Panc1 (cell line): ENCODE data around the gene KCNQ1OT1. TPM values are rescaled to one million over a fixed set of nuclear protein-coding genes. Genes with fewer than 3 reads are reported as not detected.

Source experiments
- ATAC-seq: fragments of 200-7000 bp; cut with Tn5 transposase; 2 replicates; pipeline ENCODE4 v1.9.1; 2020; ENCODE audit warnings: mild to moderate bottlenecking, moderate library complexity
- BruUV-seq: library from RNA; stranded (reverse); fragments of 400-500 nt; replicated peaks from 2 replicates; lab custom pipeline; 2021; lab: Mats Ljungman, UMichigan
- CTCF ChIA-PET: fragments of 300-600 bp; sonication (Branson Sonifier 250); formaldehyde crosslinking; loops from one replicate; lab custom pipeline; 2022; ENCODE audit warnings: antibody characterized with exemption; lab: Charles Lee
- POLR2A ChIA-PET: fragments of 300-600 bp; sonication (Branson Sonifier 250); formaldehyde crosslinking; loops from one replicate; lab custom pipeline; 2022; ENCODE audit warnings: antibody characterized with exemption; lab: Charles Lee
- DNase-seq: peaks from one replicate; pipeline ENCODE4 v3.0.0-alpha.2; 2010; ENCODE audit warnings: low read depth, low spot score
- H3K27ac ChIP-seq: 2 replicates; pipeline ENCODE4 v1.5.1; 2011; ENCODE audit warnings: mild to moderate bottlenecking, low read length, inconsistent platforms
- H3K27me3 ChIP-seq: fragments of 200-500 bp; sonication (Bioruptor generic); 2 replicates; pipeline ENCODE4 v1.6.0; 2014; ENCODE audit warnings: low read length, inconsistent platforms; ENCODE audit not compliant: control insufficient read depth, insufficient read depth
- H3K36me3 ChIP-seq: fragments of 200-500 bp; sonication (Bioruptor generic); 2 replicates; pipeline ENCODE4 v1.5.1; 2014; ENCODE audit warnings: inconsistent platforms, mild to moderate bottlenecking, low read length, moderate library complexity; ENCODE audit not compliant: control insufficient read depth, insufficient read depth
- H3K4me1 ChIP-seq: 2 replicates; pipeline ENCODE4 v1.5.1; 2011; ENCODE audit warnings: inconsistent platforms, mild to moderate bottlenecking, low read length, moderate library complexity; ENCODE audit not compliant: control insufficient read depth, insufficient read depth
- H3K4me3 ChIP-seq, 2 experiments: 2 replicates each; pipeline ENCODE4 v1.5.1; 2011 to 2012; ENCODE audit warnings: low read depth in 2 of 2, low read length in 2 of 2, mild to moderate bottlenecking in 2 of 2, inconsistent platforms in 1 of 2, moderate library complexity in 1 of 2
- H3K9me3 ChIP-seq: fragments of 200-500 bp; sonication (Bioruptor generic); 2 replicates; pipeline ENCODE4 v1.5.1; 2014; ENCODE audit warnings: low read depth, mild to moderate bottlenecking, inconsistent platforms, low read length, moderate library complexity; ENCODE audit not compliant: control insufficient read depth, insufficient read depth
- POLR2AphosphoS5 ChIP-seq: IDR thresholded peaks from 2 replicates; pipeline ENCODE4 v1.6.1; 2012; ENCODE audit warnings: mild to moderate bottlenecking, low read depth, low read length, moderate library complexity
- SIN3A ChIP-seq: IDR thresholded peaks from 2 replicates; pipeline ENCODE4 v1.6.1; 2012; ENCODE audit warnings: low read depth, mild to moderate bottlenecking, low read length, moderate library complexity, borderline replicate concordance; ENCODE audit not compliant: insufficient read depth
- TCF7L2 ChIP-seq: IDR thresholded peaks from 2 replicates; pipeline ENCODE4 v1.6.1; 2011; ENCODE audit warnings: mild to moderate bottlenecking, low read depth, low read length, inconsistent platforms
- in situ Hi-C: cut with HindIII; loops from 2 replicates; pipeline ENCODE4 v1.10.0; 2016; ENCODE audit warnings: low sequenced_read_pairs, low pct_unique_long_range_greater_than_20kb
- intact Hi-C: fragments of 100-400 bp; cut with micrococcal nuclease; formaldehyde crosslinking; loops from one replicate; pipeline ENCODE4 v1.10.0; 2022; ENCODE audit not compliant: unreplicated experiment
- total RNA-seq: library from RNA; stranded (reverse); gene quantifications from one replicate; pipeline ENCODE4 v1.2.1, GENCODE V29; 2021; ENCODE audit not compliant: unreplicated experiment
- TF ChIP-seq, protein P1 (sequence below), 2 experiments: IDR thresholded peaks; 2 replicates each; pipeline ENCODE4 v1.6.1; 2011 to 2012; ENCODE audit warnings: low read depth in 2 of 2, control low read depth in 1 of 2, low read length in 1 of 2, mild to moderate bottlenecking in 1 of 2, moderate library complexity in 1 of 2; ENCODE audit not compliant: insufficient read depth in 1 of 2
- TF ChIP-seq, protein P2 (sequence below): fragments of 450-650 bp; IDR thresholded peaks from 2 replicates; pipeline ENCODE4 v1.5.1; 2017; ENCODE audit warnings: mild to moderate bottlenecking

Gene KCNQ1OT1
- total RNA-seq, 1 experiment from 2014 or later, result 1.3 TPM

- DNase-seq, result no peak
- in situ Hi-C loops, result no loop called here
- Histone ChIP-seq H3K36me3 (no peaks in the 10 kb centered on the region), H3K27me3 (no peaks in the 10 kb centered on the region), H3K9me3 (no peaks in the 10 kb centered on the region), H3K4me3 (no peak overlapping the region), H3K4me1 (no peaks in the 10 kb centered on the region), H3K27ac (no peak overlapping the region)
- intact Hi-C loops, result no loop called here
- CTCF ChIA-PET, result interaction anchor here (0.7 kb wide), 1 partner anchor 172 kb away, joined by 9 read pairs; no protein-coding TSS in a partner anchor
- no TSS peak for BruUV-seq
- TF ChIP-seq SIN3A, result no peak
- TF ChIP-seq, protein P1, sequence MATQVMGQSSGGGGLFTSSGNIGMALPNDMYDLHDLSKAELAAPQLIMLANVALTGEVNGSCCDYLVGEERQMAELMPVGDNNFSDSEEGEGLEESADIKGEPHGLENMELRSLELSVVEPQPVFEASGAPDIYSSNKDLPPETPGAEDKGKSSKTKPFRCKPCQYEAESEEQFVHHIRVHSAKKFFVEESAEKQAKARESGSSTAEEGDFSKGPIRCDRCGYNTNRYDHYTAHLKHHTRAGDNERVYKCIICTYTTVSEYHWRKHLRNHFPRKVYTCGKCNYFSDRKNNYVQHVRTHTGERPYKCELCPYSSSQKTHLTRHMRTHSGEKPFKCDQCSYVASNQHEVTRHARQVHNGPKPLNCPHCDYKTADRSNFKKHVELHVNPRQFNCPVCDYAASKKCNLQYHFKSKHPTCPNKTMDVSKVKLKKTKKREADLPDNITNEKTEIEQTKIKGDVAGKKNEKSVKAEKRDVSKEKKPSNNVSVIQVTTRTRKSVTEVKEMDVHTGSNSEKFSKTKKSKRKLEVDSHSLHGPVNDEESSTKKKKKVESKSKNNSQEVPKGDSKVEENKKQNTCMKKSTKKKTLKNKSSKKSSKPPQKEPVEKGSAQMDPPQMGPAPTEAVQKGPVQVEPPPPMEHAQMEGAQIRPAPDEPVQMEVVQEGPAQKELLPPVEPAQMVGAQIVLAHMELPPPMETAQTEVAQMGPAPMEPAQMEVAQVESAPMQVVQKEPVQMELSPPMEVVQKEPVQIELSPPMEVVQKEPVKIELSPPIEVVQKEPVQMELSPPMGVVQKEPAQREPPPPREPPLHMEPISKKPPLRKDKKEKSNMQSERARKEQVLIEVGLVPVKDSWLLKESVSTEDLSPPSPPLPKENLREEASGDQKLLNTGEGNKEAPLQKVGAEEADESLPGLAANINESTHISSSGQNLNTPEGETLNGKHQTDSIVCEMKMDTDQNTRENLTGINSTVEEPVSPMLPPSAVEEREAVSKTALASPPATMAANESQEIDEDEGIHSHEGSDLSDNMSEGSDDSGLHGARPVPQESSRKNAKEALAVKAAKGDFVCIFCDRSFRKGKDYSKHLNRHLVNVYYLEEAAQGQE (IDR thresholded peaks at IDR 0.05; ENCODE audit: insufficient read depth in 1 of 2, low read depth in 2 of 2, low read length in 1 of 2), result no peak
- no peak for TF ChIP-seq POLR2AphosphoS5
- no peak for TF ChIP-seq TCF7L2
- TF ChIP-seq, protein P2, sequence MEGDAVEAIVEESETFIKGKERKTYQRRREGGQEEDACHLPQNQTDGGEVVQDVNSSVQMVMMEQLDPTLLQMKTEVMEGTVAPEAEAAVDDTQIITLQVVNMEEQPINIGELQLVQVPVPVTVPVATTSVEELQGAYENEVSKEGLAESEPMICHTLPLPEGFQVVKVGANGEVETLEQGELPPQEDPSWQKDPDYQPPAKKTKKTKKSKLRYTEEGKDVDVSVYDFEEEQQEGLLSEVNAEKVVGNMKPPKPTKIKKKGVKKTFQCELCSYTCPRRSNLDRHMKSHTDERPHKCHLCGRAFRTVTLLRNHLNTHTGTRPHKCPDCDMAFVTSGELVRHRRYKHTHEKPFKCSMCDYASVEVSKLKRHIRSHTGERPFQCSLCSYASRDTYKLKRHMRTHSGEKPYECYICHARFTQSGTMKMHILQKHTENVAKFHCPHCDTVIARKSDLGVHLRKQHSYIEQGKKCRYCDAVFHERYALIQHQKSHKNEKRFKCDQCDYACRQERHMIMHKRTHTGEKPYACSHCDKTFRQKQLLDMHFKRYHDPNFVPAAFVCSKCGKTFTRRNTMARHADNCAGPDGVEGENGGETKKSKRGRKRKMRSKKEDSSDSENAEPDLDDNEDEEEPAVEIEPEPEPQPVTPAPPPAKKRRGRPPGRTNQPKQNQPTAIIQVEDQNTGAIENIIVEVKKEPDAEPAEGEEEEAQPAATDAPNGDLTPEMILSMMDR, result no peak
- POLR2A ChIA-PET, result no interaction called here
- ATAC-seq, result no peak
Measured at GRCh38 chr11:2587976-2588748, 111.6 kb downstream of the KCNQ1OT1 start.

- no TSS peak for BruUV-seq
- ATAC-seq (no peak), DNase-seq (no peak)
- intact Hi-C loops (no loop called here), in situ Hi-C loops (no loop called here)
- POLR2A ChIA-PET, result no interaction called here
- Histone ChIP-seq H3K4me1 (no peaks in the 10 kb centered on the region), H3K36me3 (no peaks in the 10 kb centered on the region), H3K9me3 (no peaks in the 10 kb centered on the region), H3K27me3 (no peaks in the 10 kb centered on the region), H3K4me3 (no peak overlapping the region), H3K27ac (no peak overlapping the region)
- no peak for TF ChIP-seq POLR2AphosphoS5
- CTCF ChIA-PET, result interaction anchor here (0.7 kb wide), 1 partner anchor 173 kb away, joined by 9 read pairs; no protein-coding TSS in a partner anchor
Measured at GRCh38 chr11:2587132-2587930, 112.5 kb downstream of the KCNQ1OT1 start.
